SK-N-SH (cell line): ENCODE data around the gene SPAG5. TPM values are rescaled to one million over a fixed set of nuclear protein-coding genes. Genes with fewer than 3 reads are reported as not detected.

Experiments used
- CTCF ChIA-PET: fragments of 300-600, 350-600 bp; formaldehyde crosslinking; extraction: SDS; loops from one replicate; lab custom pipeline; 2021; lab: Yijun Ruan, JAX
- POLR2A ChIA-PET: fragments of 350-600 bp; sonication (Branson Sonifier 250); formaldehyde crosslinking; extraction: SDS; loops from one replicate; lab custom pipeline; 2020; ENCODE audit warnings: antibody characterized with exemption, inconsistent platforms; lab: Yijun Ruan, JAX
- DNase-seq: peaks from one replicate; pipeline ENCODE4 v3.0.0; 2012
- H2AFZ ChIP-seq: fragments of 200-600 bp; sonication (generic); 2 replicates; pipeline ENCODE4 v1.8.1; 2016; ENCODE audit warnings: antibody characterized with exemption, mild to moderate bottlenecking, low read depth
- H3F3A ChIP-seq: fragments of 200-600 bp; sonication (generic); replicated peaks from 2 replicates; pipeline ENCODE3; 2016; ENCODE audit warnings: antibody characterized with exemption, mild to moderate bottlenecking; ENCODE audit not compliant: insufficient read depth
- H3K27ac ChIP-seq, 2 experiments: fragments of 200-500 bp in 1 of 2; fragments of 200-600 bp in 1 of 2; sonication (Bioruptor generic) in 1 of 2; sonication (generic), shearing (Covaris generic) in 1 of 2; 2 replicates each; pipeline versions ENCODE4 v1.5.1 to v1.6.1; 2014 to 2016; ENCODE audit warnings: low read depth in 2 of 2, inconsistent platforms in 1 of 2, low read length in 1 of 2, mild to moderate bottlenecking in 1 of 2, mixed read lengths in 1 of 2
- H3K27me3 ChIP-seq: fragments of 200-600 bp; sonication (generic), shearing (Covaris generic); 2 replicates; pipeline ENCODE4 v1.6.1; 2016; ENCODE audit warnings: mixed run types; ENCODE audit not compliant: insufficient read depth
- H3K36me3 ChIP-seq, 2 experiments: fragments of 200-500 bp in 1 of 2; fragments of 200-600 bp in 1 of 2; sonication (Bioruptor generic) in 1 of 2; sonication (generic) in 1 of 2; replicated peaks in 1 of 2; 2 replicates each; pipeline versions ENCODE3 to v1.5.1; 2014 to 2016; ENCODE audit warnings: low read length in 1 of 2, mild to moderate bottlenecking in 1 of 2; ENCODE audit not compliant: insufficient read depth in 2 of 2, control insufficient read depth in 1 of 2
- H3K4me1 ChIP-seq, 2 experiments: fragments of 200-500 bp in 1 of 2; fragments of 200-600 bp in 1 of 2; sonication (Bioruptor generic) in 1 of 2; sonication (generic), shearing (Covaris generic) in 1 of 2; 2 replicates each; pipeline versions ENCODE4 v1.5.1 to v1.6.1; 2014 to 2016; ENCODE audit warnings: low read depth in 1 of 2, low read length in 1 of 2, mixed run types in 1 of 2; ENCODE audit not compliant: insufficient read depth in 2 of 2, control insufficient read depth in 1 of 2
- H3K4me2 ChIP-seq: fragments of 200-600 bp; sonication (generic), shearing (Covaris generic); 2 replicates; pipeline ENCODE4 v1.6.1; 2017; ENCODE audit warnings: mixed run types
- H3K4me3 ChIP-seq, 2 experiments: fragments of 200-500 bp in 1 of 2; fragments of 200-600 bp in 1 of 2; sonication (Bioruptor generic) in 1 of 2; sonication (generic), shearing (Covaris generic) in 1 of 2; 2 replicates each; pipeline versions ENCODE4 v1.5.1 to v1.8.1; 2014 to 2016; ENCODE audit warnings: low read depth in 2 of 2, inconsistent platforms in 1 of 2, low read length in 1 of 2, mild to moderate bottlenecking in 1 of 2, mixed read lengths in 1 of 2, moderate library complexity in 1 of 2
- H3K79me2 ChIP-seq: fragments of 200-600 bp; sonication (generic); 2 replicates; pipeline ENCODE4 v1.8.1; 2017; ENCODE audit warnings: mild to moderate bottlenecking; ENCODE audit not compliant: insufficient read depth
- H3K9ac ChIP-seq: fragments of 200-600 bp; sonication (generic); 2 replicates; pipeline ENCODE4 v1.6.1; 2017; ENCODE audit warnings: mixed run types
- H3K9me2 ChIP-seq: fragments of 200-600 bp; sonication (generic); 2 replicates; pipeline ENCODE4 v1.6.1; 2017; ENCODE audit warnings: mixed run types
- H3K9me3 ChIP-seq: fragments of 200-600 bp; sonication (generic); 2 replicates; pipeline ENCODE4 v1.6.1; 2017; ENCODE audit warnings: mixed run types, mild to moderate bottlenecking, moderate library complexity
- H4K20me1 ChIP-seq: fragments of 200-600 bp; sonication (generic); 2 replicates; pipeline ENCODE4 v1.6.1; 2017; ENCODE audit warnings: mild to moderate bottlenecking, mixed run types; ENCODE audit not compliant: insufficient read depth
- EZH2phosphoT487 ChIP-seq: fragments of 200-600 bp; sonication (generic); IDR thresholded peaks from 2 replicates; pipeline ENCODE4 v1.6.1; 2017; ENCODE audit warnings: low read depth, mixed run types, mild to moderate bottlenecking, antibody characterized with exemption, moderate library complexity, borderline replicate concordance
- FOXM1 ChIP-seq: IDR thresholded peaks from 2 replicates; pipeline ENCODE4 v1.4.0; 2012; ENCODE audit warnings: low read depth, mild to moderate bottlenecking
- GABPA ChIP-seq: IDR thresholded peaks from 2 replicates; pipeline ENCODE4 v1.4.0; 2012; ENCODE audit warnings: low read depth, mild to moderate bottlenecking
- JUND ChIP-seq: IDR thresholded peaks from 2 replicates; pipeline ENCODE4 v1.4.0; 2012
- MXI1 ChIP-seq: IDR thresholded peaks from 2 replicates; pipeline ENCODE4 v1.6.1; 2012; ENCODE audit warnings: mild to moderate bottlenecking, low read depth, low read length, improper control_type of control experiment
- NRF1 ChIP-seq: IDR thresholded peaks from 2 replicates; pipeline ENCODE4 v1.6.1; 2012; ENCODE audit warnings: low read depth, mild to moderate bottlenecking, low read length
- RAD21 ChIP-seq: IDR thresholded peaks from 2 replicates; pipeline ENCODE4 v1.6.1; 2012; ENCODE audit warnings: mild to moderate bottlenecking, low read length
- RFX5 ChIP-seq: IDR thresholded peaks from 2 replicates; pipeline ENCODE4 v1.6.1; 2012; ENCODE audit warnings: mild to moderate bottlenecking, improper control_type of control experiment, low read length
- RXRA ChIP-seq: IDR thresholded peaks from 2 replicates; pipeline ENCODE4 v1.4.0; 2012; ENCODE audit warnings: low read depth, mild to moderate bottlenecking, borderline replicate concordance
- SIN3A ChIP-seq: IDR thresholded peaks from 2 replicates; pipeline ENCODE4 v1.6.1; 2012; ENCODE audit warnings: low read depth, mild to moderate bottlenecking, low read length, moderate library complexity, borderline replicate concordance
- SMC3 ChIP-seq: IDR thresholded peaks from 2 replicates; pipeline ENCODE4 v1.6.1; 2012; ENCODE audit warnings: low read depth, low read length, improper control_type of control experiment
- TAF1 ChIP-seq: IDR thresholded peaks from 2 replicates; pipeline ENCODE4 v1.6.1; 2012; ENCODE audit warnings: low read depth, mild to moderate bottlenecking, low read length, moderate library complexity, borderline replicate concordance
- TEAD4 ChIP-seq: IDR thresholded peaks from 2 replicates; pipeline ENCODE4 v1.4.0; 2012; ENCODE audit warnings: mild to moderate bottlenecking, borderline replicate concordance; ENCODE audit not compliant: insufficient read depth
- WGBS: methylation state at CpG from one replicate; pipeline ENCODE4 v1.1.6; 2017; ENCODE audit warnings: low lambda C conversion rate; 5-methylcytosine and 5-hydroxymethylcytosine counted together
- polyA plus RNA-seq, 3 experiments: library from polyadenylated mRNA; depleted of rRNA; stranded (reverse); fragments of >200 nt; gene quantifications; 2 replicates each; pipeline ENCODE4 v1.2.3, GENCODE V29; 2012
- TF ChIP-seq, protein P1 (sequence below): fragments of 150-350 bp; IDR thresholded peaks from 2 replicates; pipeline ENCODE4 v1.6.1; 2017; ENCODE audit warnings: antibody characterized with exemption, low read length, low read depth, borderline replicate concordance
- TF ChIP-seq, protein P2 (sequence below): IDR thresholded peaks from 2 replicates; pipeline ENCODE4 v1.4.0; 2012; ENCODE audit warnings: low read depth, borderline replicate concordance
- TF ChIP-seq, protein P3 (sequence below): fragments of 150-350 bp; IDR thresholded peaks from 2 replicates; pipeline ENCODE4 v1.6.1; 2016; ENCODE audit warnings: mild to moderate bottlenecking, low read depth, low read length
- TF ChIP-seq, protein P4 (sequence below): IDR thresholded peaks from 2 replicates; pipeline ENCODE4 v1.4.0; 2012; ENCODE audit warnings: low read depth, borderline replicate concordance
- TF ChIP-seq, protein P5 (sequence below): IDR thresholded peaks from 2 replicates; pipeline ENCODE4 v1.6.1; 2012; ENCODE audit warnings: mild to moderate bottlenecking, low read depth, low read length, moderate library complexity

SPAG5 gene
- polyA plus RNA-seq, 1 of the 3 experiments (the other 2 are of a cell fraction) = 36.5 TPM

DNA sequence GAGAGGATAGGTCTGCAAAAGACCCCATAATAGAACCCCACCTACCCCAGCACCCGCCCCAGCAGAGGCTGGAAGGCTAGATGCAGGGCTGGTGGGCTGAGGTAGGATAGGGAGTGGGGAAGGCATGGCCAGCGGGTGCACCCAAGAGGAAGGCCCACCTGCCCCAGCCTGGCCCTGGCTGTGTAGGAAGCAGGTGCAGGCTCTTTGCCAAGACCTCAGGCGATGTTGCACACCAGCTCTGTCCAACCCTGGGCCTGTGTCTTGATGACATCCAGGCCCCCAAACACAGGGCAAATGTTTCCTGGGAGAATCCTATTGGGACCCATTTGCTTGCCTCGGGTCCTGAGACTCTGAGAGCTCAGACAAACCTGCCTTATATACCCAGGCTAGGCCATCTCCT, 58.6 kb downstream of the SPAG5 start:
- Histone ChIP-seq H3K4me2 (no peak overlapping the region), H3K36me3 (no peaks in the 10 kb centered on the region), H3K27ac (no peak overlapping the region), H3K9me3 (no peaks in the 10 kb centered on the region), H3K4me1 (no peaks in the 10 kb centered on the region), H3K9ac (no peak overlapping the region), H3K9me2 (no peaks in the 10 kb centered on the region), H2AFZ (no peak overlapping the region), H4K20me1 (no peaks in the 10 kb centered on the region), H3F3A (no peaks in the 10 kb centered on the region), H3K4me3 (no peak overlapping the region), H3K27me3 (no peaks in the 10 kb centered on the region), H3K79me2 (no peaks in the 10 kb centered on the region)
- POLR2A ChIA-PET = no interaction called here
- WGBS = 53% methylated on average over 4 of the region's 4 CpGs
- TF ChIP-seq, protein P1, sequence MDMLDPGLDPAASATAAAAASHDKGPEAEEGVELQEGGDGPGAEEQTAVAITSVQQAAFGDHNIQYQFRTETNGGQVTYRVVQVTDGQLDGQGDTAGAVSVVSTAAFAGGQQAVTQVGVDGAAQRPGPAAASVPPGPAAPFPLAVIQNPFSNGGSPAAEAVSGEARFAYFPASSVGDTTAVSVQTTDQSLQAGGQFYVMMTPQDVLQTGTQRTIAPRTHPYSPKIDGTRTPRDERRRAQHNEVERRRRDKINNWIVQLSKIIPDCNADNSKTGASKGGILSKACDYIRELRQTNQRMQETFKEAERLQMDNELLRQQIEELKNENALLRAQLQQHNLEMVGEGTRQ = no peak
- TF ChIP-seq, protein P2, sequence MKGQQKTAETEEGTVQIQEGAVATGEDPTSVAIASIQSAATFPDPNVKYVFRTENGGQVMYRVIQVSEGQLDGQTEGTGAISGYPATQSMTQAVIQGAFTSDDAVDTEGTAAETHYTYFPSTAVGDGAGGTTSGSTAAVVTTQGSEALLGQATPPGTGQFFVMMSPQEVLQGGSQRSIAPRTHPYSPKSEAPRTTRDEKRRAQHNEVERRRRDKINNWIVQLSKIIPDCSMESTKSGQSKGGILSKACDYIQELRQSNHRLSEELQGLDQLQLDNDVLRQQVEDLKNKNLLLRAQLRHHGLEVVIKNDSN = no peak
- TF ChIP-seq SMC3 = no peak
- no peak for TF ChIP-seq FOXM1
- no peak for TF ChIP-seq NRF1
- TF ChIP-seq MXI1 = no peak
- no peak for TF ChIP-seq TEAD4
- TF ChIP-seq, protein P3, sequence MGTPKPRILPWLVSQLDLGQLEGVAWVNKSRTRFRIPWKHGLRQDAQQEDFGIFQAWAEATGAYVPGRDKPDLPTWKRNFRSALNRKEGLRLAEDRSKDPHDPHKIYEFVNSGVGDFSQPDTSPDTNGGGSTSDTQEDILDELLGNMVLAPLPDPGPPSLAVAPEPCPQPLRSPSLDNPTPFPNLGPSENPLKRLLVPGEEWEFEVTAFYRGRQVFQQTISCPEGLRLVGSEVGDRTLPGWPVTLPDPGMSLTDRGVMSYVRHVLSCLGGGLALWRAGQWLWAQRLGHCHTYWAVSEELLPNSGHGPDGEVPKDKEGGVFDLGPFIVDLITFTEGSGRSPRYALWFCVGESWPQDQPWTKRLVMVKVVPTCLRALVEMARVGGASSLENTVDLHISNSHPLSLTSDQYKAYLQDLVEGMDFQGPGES = no peak
- no peak for TF ChIP-seq RAD21
- no peak for TF ChIP-seq TAF1
- no peak for TF ChIP-seq RXRA
- TF ChIP-seq JUND = no peak
- TF ChIP-seq EZH2phosphoT487 = no peak
- TF ChIP-seq, protein P4, sequence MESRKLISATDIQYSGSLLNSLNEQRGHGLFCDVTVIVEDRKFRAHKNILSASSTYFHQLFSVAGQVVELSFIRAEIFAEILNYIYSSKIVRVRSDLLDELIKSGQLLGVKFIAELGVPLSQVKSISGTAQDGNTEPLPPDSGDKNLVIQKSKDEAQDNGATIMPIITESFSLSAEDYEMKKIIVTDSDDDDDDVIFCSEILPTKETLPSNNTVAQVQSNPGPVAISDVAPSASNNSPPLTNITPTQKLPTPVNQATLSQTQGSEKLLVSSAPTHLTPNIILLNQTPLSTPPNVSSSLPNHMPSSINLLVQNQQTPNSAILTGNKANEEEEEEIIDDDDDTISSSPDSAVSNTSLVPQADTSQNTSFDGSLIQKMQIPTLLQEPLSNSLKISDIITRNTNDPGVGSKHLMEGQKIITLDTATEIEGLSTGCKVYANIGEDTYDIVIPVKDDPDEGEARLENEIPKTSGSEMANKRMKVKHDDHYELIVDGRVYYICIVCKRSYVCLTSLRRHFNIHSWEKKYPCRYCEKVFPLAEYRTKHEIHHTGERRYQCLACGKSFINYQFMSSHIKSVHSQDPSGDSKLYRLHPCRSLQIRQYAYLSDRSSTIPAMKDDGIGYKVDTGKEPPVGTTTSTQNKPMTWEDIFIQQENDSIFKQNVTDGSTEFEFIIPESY = no peak
- TF ChIP-seq, protein P5, sequence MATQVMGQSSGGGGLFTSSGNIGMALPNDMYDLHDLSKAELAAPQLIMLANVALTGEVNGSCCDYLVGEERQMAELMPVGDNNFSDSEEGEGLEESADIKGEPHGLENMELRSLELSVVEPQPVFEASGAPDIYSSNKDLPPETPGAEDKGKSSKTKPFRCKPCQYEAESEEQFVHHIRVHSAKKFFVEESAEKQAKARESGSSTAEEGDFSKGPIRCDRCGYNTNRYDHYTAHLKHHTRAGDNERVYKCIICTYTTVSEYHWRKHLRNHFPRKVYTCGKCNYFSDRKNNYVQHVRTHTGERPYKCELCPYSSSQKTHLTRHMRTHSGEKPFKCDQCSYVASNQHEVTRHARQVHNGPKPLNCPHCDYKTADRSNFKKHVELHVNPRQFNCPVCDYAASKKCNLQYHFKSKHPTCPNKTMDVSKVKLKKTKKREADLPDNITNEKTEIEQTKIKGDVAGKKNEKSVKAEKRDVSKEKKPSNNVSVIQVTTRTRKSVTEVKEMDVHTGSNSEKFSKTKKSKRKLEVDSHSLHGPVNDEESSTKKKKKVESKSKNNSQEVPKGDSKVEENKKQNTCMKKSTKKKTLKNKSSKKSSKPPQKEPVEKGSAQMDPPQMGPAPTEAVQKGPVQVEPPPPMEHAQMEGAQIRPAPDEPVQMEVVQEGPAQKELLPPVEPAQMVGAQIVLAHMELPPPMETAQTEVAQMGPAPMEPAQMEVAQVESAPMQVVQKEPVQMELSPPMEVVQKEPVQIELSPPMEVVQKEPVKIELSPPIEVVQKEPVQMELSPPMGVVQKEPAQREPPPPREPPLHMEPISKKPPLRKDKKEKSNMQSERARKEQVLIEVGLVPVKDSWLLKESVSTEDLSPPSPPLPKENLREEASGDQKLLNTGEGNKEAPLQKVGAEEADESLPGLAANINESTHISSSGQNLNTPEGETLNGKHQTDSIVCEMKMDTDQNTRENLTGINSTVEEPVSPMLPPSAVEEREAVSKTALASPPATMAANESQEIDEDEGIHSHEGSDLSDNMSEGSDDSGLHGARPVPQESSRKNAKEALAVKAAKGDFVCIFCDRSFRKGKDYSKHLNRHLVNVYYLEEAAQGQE = no peak
- no peak for TF ChIP-seq GABPA
- no peak for TF ChIP-seq RFX5
- TF ChIP-seq SIN3A = no peak
- peak; percentile 21 for DNase-seq
- CTCF ChIA-PET = interaction anchor here (0.7 to 7.9 kb wide), 25 partner anchors 8 to 647 kb away, joined by 3 to 117 read pairs (median 5); partner anchors contain the start of genes FOXN1, LYRM9, PIGS and UNC119
